Central memory CD8-positive, alpha-beta T cell (primary cell): ENCODE data around the gene HYAL1.
"Not testable (repeated sequence)": the region's sequence is repeated elsewhere in the genome, so short reads cannot be mapped to it uniquely, and the experiment has no call there.

Experiments used
- ATAC-seq: fragments of 150-1000 bp; cut with Tn5 transposase; replicated peaks from 2 replicates; pipeline ENCODE4 v1.10.0; 2022; ENCODE audit warnings: mild to moderate bottlenecking, moderate FRiP score, moderate number of reproducible peaks; ENCODE audit not compliant: poor library complexity, severe bottlenecking; ENCODE audit errors: extremely low read depth
- DNase-seq, 2 donors: peaks; one replicate each; pipeline ENCODE4 v3.0.0; 2021; ENCODE audit warnings: low spot score in 2 of 2
- H3K27ac Mint-ChIP-seq: one replicate; pipeline ENCODE4 v1.8.0; 2022; ENCODE audit warnings: low read depth, mild to moderate bottlenecking, moderate library complexity, mixed read lengths
- H3K27me3 Mint-ChIP-seq: one replicate; pipeline ENCODE4 v1.8.0; 2022; ENCODE audit warnings: mixed read lengths
- H3K36me3 Mint-ChIP-seq: one replicate; pipeline ENCODE4 v1.8.0; 2022; ENCODE audit warnings: mild to moderate bottlenecking, moderate library complexity, mixed read lengths; ENCODE audit not compliant: insufficient read depth
- H3K4me1 Mint-ChIP-seq: one replicate; pipeline ENCODE4 v1.8.0; 2022; ENCODE audit warnings: mixed read lengths
- H3K4me3 Mint-ChIP-seq: one replicate; pipeline ENCODE4 v1.8.0; 2022; ENCODE audit warnings: mild to moderate bottlenecking, moderate library complexity, mixed read lengths
- H3K9me3 Mint-ChIP-seq: one replicate; pipeline ENCODE4 v1.8.0; 2022; ENCODE audit warnings: mixed read lengths

Gene HYAL1

GRCh38 chr3:50293079-50293801 lies 10.1 kb downstream of the HYAL1 start:
- DNase-seq (no peak), ATAC-seq (no peak)
- Mint-ChIP-seq H3K9me3 (no peaks in the 10 kb centered on the region), H3K27me3 (no peaks in the 10 kb centered on the region), H3K4me1 (peaks cover 21% of the 10 kb centered on the region), H3K4me3 (peak overlapping the region; percentile 86), H3K27ac (peak overlapping the region; percentile 95), H3K36me3 (peaks cover 5% of the 10 kb centered on the region)

- DNase-seq (peak; percentile 84 to 93), ATAC-seq (peak; percentile 100)
- peak within 1 kb of the TSS; percentile 95 for H3K27ac Mint-ChIP-seq
- peak within 1 kb of the TSS; percentile 86 for H3K4me3 Mint-ChIP-seq
- H3K27me3 Mint-ChIP-seq, result no peaks in the 10 kb centered on the region
- no peaks in the 10 kb centered on the region for H3K9me3 Mint-ChIP-seq
- H3K36me3 Mint-ChIP-seq, result peaks cover 8% of the 10 kb centered on the region
- H3K4me1 Mint-ChIP-seq, result peaks cover 18% of the 10 kb centered on the region
Measured at GRCh38 chr3:50292159-50293078, 11.0 kb downstream of the HYAL1 start, which contains the start of gene IFRD2. Gene IFRD2, minus strand, starts transcription at chr3:50292429. Its CDS starts 155 bp downstream, at chr3:50292274.

GRCh38 chr3:50290161-50290641 lies 13.2 kb downstream of the HYAL1 start:
- Mint-ChIP-seq H3K27ac (no peak overlapping the region), H3K36me3 (peaks cover 13% of the 10 kb centered on the region), H3K9me3 (no peaks in the 10 kb centered on the region), H3K27me3 (no peaks in the 10 kb centered on the region), H3K4me1 (peaks cover 18% of the 10 kb centered on the region), H3K4me3 (no peak overlapping the region)
- no peak for ATAC-seq
- DNase-seq, result no peak

- no peak for ATAC-seq
- no peaks in the 10 kb centered on the region for H3K9me3 Mint-ChIP-seq
- H3K4me3 Mint-ChIP-seq, result peak overlapping the region; percentile 2
- H3K4me1 Mint-ChIP-seq, result peaks cover 18% of the 10 kb centered on the region
- H3K27ac Mint-ChIP-seq, result no peak overlapping the region
- DNase-seq, result no peak
- peaks cover 13% of the 10 kb centered on the region for H3K36me3 Mint-ChIP-seq
- H3K27me3 Mint-ChIP-seq, result no peaks in the 10 kb centered on the region
Measured at GRCh38 chr3:50289130-50289529, 14.2 kb downstream of the HYAL1 start.

- ATAC-seq, result no peak
- H3K27me3 Mint-ChIP-seq, result no peaks in the 10 kb centered on the region
Measured at GRCh38 chr3:50288387-50289007, 14.9 kb downstream of the HYAL1 start.

GRCh38 chr3:50287262-50287661 lies 16.1 kb downstream of the HYAL1 start:
- Mint-ChIP-seq H3K36me3 (peaks cover 9% of the 10 kb centered on the region), H3K4me1 (peaks cover 8% of the 10 kb centered on the region), H3K4me3 (no peak overlapping the region), H3K27ac (no peak overlapping the region), H3K27me3 (no peaks in the 10 kb centered on the region), H3K9me3 (no peaks in the 10 kb centered on the region)
- DNase-seq, result no peak
- ATAC-seq, result no peak

More at GRCh38 chr3:50288387-50289007, 14.9 kb downstream of the HYAL1 start:
- peaks cover 18% of the 10 kb centered on the region for H3K4me1 Mint-ChIP-seq
- H3K27ac Mint-ChIP-seq, result no peak overlapping the region
- H3K9me3 Mint-ChIP-seq, result no peaks in the 10 kb centered on the region
- H3K36me3 Mint-ChIP-seq, result peaks cover 13% of the 10 kb centered on the region
- DNase-seq, result no peak
- no peak overlapping the region for H3K4me3 Mint-ChIP-seq

GRCh38 chr3:50286322-50287227 lies 16.8 kb downstream of the HYAL1 start:
- Mint-ChIP-seq H3K27ac (no peak overlapping the region), H3K27me3 (no peaks in the 10 kb centered on the region), H3K9me3 (no peaks in the 10 kb centered on the region), H3K36me3 (peaks cover 9% of the 10 kb centered on the region), H3K4me3 (no peak overlapping the region), H3K4me1 (peaks cover 6% of the 10 kb centered on the region)
- no peak for DNase-seq
- ATAC-seq, result no peak

- not testable (repeated sequence) for H3K4me1 Mint-ChIP-seq, DNase-seq, H3K36me3 Mint-ChIP-seq, H3K27me3 Mint-ChIP-seq, H3K27ac Mint-ChIP-seq, H3K4me3 Mint-ChIP-seq, H3K9me3 Mint-ChIP-seq, ATAC-seq
Measured at GRCh38 chr3:50284121-50284520, 19.3 kb downstream of the HYAL1 start.

GRCh38 chr3:50279255-50280016 lies 23.9 kb downstream of the HYAL1 start:
- Mint-ChIP-seq H3K4me3 (no peak overlapping the region), H3K4me1 (peaks cover 14% of the 10 kb centered on the region), H3K27me3 (peaks cover 37% of the 10 kb centered on the region), H3K27ac (no peak overlapping the region), H3K36me3 (no peaks in the 10 kb centered on the region), H3K9me3 (no peaks in the 10 kb centered on the region)
- DNase-seq, result no peak
- no peak for ATAC-seq

- Mint-ChIP-seq H3K4me1 (peaks cover 19% of the 10 kb centered on the region), H3K9me3 (no peaks in the 10 kb centered on the region), H3K4me3 (no peak within 1 kb of the TSS), H3K27ac (no peak within 1 kb of the TSS), H3K36me3 (peaks cover 4% of the 10 kb centered on the region), H3K27me3 (peaks cover 43% of the 10 kb centered on the region)
- DNase-seq (no peak), ATAC-seq (no peak)
Measured at GRCh38 chr3:50278880-50279224, 24.5 kb downstream of the HYAL1 start, which contains the start of gene LSMEM2. Gene LSMEM2, plus strand, starts transcription at chr3:50279087. Its CDS starts 27 bp downstream, at chr3:50279114.

- H3K27ac Mint-ChIP-seq, result no peak overlapping the region
- peaks cover 19% of the 10 kb centered on the region for H3K4me1 Mint-ChIP-seq
- H3K4me3 Mint-ChIP-seq, result no peak overlapping the region
Measured at GRCh38 chr3:50278123-50278879, 25.1 kb downstream of the HYAL1 start.

More at GRCh38 chr3:50278123-50278879, 25.1 kb downstream of the HYAL1 start:
- DNase-seq, result no peak
- Mint-ChIP-seq H3K27me3 (peaks cover 46% of the 10 kb centered on the region), H3K9me3 (no peaks in the 10 kb centered on the region), H3K36me3 (peaks cover 4% of the 10 kb centered on the region)
- no peak for ATAC-seq
